SK-N-SH treated with all-trans-retinoic acid at 6 μM for 48 hours (cell line): ENCODE measurements around the gene HK2.

Experiments
- ATAC-seq: fragments of 200-7000 bp; cut with Tn5 transposase; 3 replicates; pipeline ENCODE4 v1.9.1; 2020; ENCODE audit warnings: mild to moderate bottlenecking, moderate library complexity
- ARNTL ChIP-seq: fragments of 450-650 bp; formaldehyde crosslinking; IDR thresholded peaks from 2 replicates; pipeline ENCODE4 v1.5.0; 2020; ENCODE audit warnings: low read depth, mild to moderate bottlenecking, moderate library complexity, borderline replicate concordance
- BACH2 ChIP-seq: fragments of 250-450 bp; sonication (Bioruptor Pico); IDR thresholded peaks from 2 replicates; pipeline ENCODE4 v1.9.0; 2021; ENCODE audit warnings: mild to moderate bottlenecking, borderline replicate concordance
- CSRNP3 ChIP-seq: fragments of 250-450 bp; sonication (Bioruptor Pico); IDR thresholded peaks from 2 replicates; pipeline ENCODE4 v1.5.1; 2021; ENCODE audit warnings: mild to moderate bottlenecking, moderate library complexity
- GLIS3 ChIP-seq: fragments of 250-450 bp; sonication (Bioruptor Pico); IDR thresholded peaks from 2 replicates; pipeline ENCODE4 v1.5.0; 2020; ENCODE audit warnings: mild to moderate bottlenecking, moderate library complexity
- ISL1 ChIP-seq: fragments of 250-450 bp; sonication (Bioruptor Pico); IDR thresholded peaks from 2 replicates; pipeline ENCODE4 v2.1.2; 2022; ENCODE audit warnings: mild to moderate bottlenecking, moderate library complexity
- OSR1 ChIP-seq: fragments of 250-450 bp; sonication (Bioruptor Pico); IDR thresholded peaks from 2 replicates; pipeline ENCODE4 v1.8.0; 2022; ENCODE audit warnings: moderate library complexity, mild to moderate bottlenecking, inconsistent platforms
- POU6F1 ChIP-seq: fragments of 250-450 bp; sonication (Bioruptor Pico); IDR thresholded peaks from 2 replicates; pipeline ENCODE4 v1.8.0; 2021; ENCODE audit warnings: low read depth, mild to moderate bottlenecking, moderate library complexity, borderline replicate concordance
- PPARA ChIP-seq: fragments of 250-450 bp; sonication (Bioruptor Pico); IDR thresholded peaks from 2 replicates; pipeline ENCODE4 v1.5.0; 2020; ENCODE audit warnings: mild to moderate bottlenecking, borderline replicate concordance
- RARB ChIP-seq: fragments of 250-450 bp; sonication (Bioruptor Pico); IDR thresholded peaks from 2 replicates; pipeline ENCODE4 v1.8.0; 2021; ENCODE audit warnings: mild to moderate bottlenecking, moderate library complexity
- SNAI2 ChIP-seq: fragments of 250-450 bp; sonication (Bioruptor Pico); IDR thresholded peaks from 2 replicates; pipeline ENCODE4 v1.5.0; 2020; ENCODE audit warnings: mild to moderate bottlenecking, moderate library complexity
- TCF4 ChIP-seq: fragments of 250-450 bp; sonication (Bioruptor Pico); IDR thresholded peaks from 2 replicates; pipeline ENCODE4 v1.8.0; 2021; ENCODE audit warnings: mild to moderate bottlenecking, moderate library complexity, borderline replicate concordance
- TOX ChIP-seq: fragments of 250-450 bp; sonication (Bioruptor Pico); IDR thresholded peaks from 2 replicates; pipeline ENCODE4 v1.8.0; 2021; ENCODE audit warnings: mild to moderate bottlenecking, moderate library complexity, borderline replicate concordance
- TSHZ2 ChIP-seq: fragments of 250-450 bp; sonication (Bioruptor Pico); IDR thresholded peaks from 2 replicates; pipeline ENCODE4 v1.5.0; 2020; ENCODE audit warnings: mild to moderate bottlenecking, moderate library complexity
- ZC3H10 ChIP-seq: fragments of 250-450 bp; sonication (Bioruptor Pico); IDR thresholded peaks from 2 replicates; pipeline ENCODE4 v1.5.1; 2021; ENCODE audit warnings: mild to moderate bottlenecking, moderate library complexity
- ZFP30 ChIP-seq: fragments of 450-650 bp; formaldehyde crosslinking; IDR thresholded peaks from 2 replicates; pipeline ENCODE4 v1.5.0; 2022; ENCODE audit warnings: mild to moderate bottlenecking, moderate library complexity
- ZNF70 ChIP-seq: fragments of 450-650 bp; formaldehyde crosslinking; IDR thresholded peaks from 2 replicates; pipeline ENCODE4 v1.5.0; 2020; ENCODE audit warnings: mild to moderate bottlenecking, moderate library complexity
- ZNF8 ChIP-seq: fragments of 450-650 bp; formaldehyde crosslinking; IDR thresholded peaks from 2 replicates; pipeline ENCODE4 v1.5.0; 2020; ENCODE audit warnings: mild to moderate bottlenecking, moderate library complexity
- TF ChIP-seq, protein P1 (sequence below): fragments of 250-450 bp; sonication (Bioruptor Pico); IDR thresholded peaks from 2 replicates; pipeline ENCODE4 v1.5.1; 2020; ENCODE audit warnings: low read depth, mild to moderate bottlenecking, moderate library complexity

HK2 gene

DNA sequence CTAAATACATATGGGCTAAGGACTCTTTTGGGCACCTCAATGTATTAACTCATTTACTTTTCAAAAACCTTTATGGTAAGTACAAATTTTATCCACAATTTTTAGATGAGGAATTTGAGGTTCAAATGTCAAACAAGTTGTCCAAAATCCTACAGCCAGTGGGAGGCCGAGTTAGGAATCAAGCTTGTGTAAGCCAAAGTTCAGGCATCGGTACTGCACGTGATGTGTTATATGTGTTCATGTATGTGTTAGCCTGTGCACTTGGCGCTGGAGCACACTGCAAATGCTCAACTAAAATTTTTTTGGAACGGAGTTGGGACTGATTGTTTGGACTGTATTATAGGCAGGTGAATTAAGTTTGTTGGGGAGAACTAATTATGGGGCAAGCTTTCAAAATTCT, 22.7 kb downstream of the HK2 start (continued):
- TF ChIP-seq TSHZ2 (CRISPR knock-in tag) = no peak
- TF ChIP-seq TCF4 = no peak

- no peak for TF ChIP-seq BACH2 (CRISPR knock-in tag)
- TF ChIP-seq RARB (CRISPR knock-in tag) = no peak
- TF ChIP-seq POU6F1 = no peak
- TF ChIP-seq SNAI2 (CRISPR knock-in tag) = no peak
- TF ChIP-seq GLIS3 (CRISPR knock-in tag) = no peak
- TF ChIP-seq ZFP30 = no peak
- no peak for TF ChIP-seq TSHZ2 (CRISPR knock-in tag)
- no peak for TF ChIP-seq ZNF8 (CRISPR knock-in tag)
Observed at GRCh38 chr2:74857215-74857614, 23.3 kb downstream of the HK2 start.

DNA sequence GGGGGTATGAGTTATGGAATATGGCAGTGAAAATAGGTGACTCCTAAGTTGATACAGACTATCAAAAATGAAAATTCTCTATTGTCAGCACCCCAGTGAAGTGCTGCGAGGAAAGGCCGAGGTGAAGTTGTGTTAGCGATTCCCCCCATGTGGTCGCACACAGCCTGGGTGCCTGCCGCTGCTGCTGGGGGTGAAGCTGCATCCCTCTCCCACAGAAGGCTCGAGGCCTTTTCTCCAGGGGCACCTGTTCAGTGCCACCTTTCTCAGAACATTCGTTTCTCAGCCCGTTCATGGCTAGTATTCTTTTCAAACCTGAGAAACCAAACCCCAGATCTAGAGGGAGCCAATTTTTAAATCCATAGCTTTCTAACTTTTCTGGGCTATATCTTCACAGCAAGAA, 23.8 kb downstream of the HK2 start:
- no peak for ATAC-seq
- TF ChIP-seq POU6F1 = no peak
- no peak for TF ChIP-seq OSR1
- no peak for TF ChIP-seq CSRNP3 (CRISPR knock-in tag)
- no peak for TF ChIP-seq ARNTL (CRISPR knock-in tag)
- no peak for TF ChIP-seq ISL1

More at GRCh38 chr2:74857215-74857614, 23.3 kb downstream of the HK2 start:
- ATAC-seq = no peak

GRCh38 chr2:74858281-74858680, 24.4 kb downstream of the HK2 start:
- ATAC-seq = no peak
- TF ChIP-seq ARNTL (CRISPR knock-in tag) = no peak

- no peak for ATAC-seq
- no peak for TF ChIP-seq GLIS3 (CRISPR knock-in tag)
- no peak for TF ChIP-seq OSR1
- no peak for TF ChIP-seq CSRNP3 (CRISPR knock-in tag)
- no peak for TF ChIP-seq POU6F1
- no peak for TF ChIP-seq ZNF70 (CRISPR knock-in tag)
- TF ChIP-seq ARNTL (CRISPR knock-in tag) = no peak
- TF ChIP-seq, protein P1, sequence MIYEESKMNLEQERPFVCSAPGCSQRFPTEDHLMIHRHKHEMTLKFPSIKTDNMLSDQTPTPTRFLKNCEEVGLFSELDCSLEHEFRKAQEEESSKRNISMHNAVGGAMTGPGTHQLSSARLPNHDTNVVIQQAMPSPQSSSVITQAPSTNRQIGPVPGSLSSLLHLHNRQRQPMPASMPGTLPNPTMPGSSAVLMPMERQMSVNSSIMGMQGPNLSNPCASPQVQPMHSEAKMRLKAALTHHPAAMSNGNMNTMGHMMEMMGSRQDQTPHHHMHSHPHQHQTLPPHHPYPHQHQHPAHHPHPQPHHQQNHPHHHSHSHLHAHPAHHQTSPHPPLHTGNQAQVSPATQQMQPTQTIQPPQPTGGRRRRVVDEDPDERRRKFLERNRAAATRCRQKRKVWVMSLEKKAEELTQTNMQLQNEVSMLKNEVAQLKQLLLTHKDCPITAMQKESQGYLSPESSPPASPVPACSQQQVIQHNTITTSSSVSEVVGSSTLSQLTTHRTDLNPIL (CRISPR knock-in tag) = no peak
- TF ChIP-seq BACH2 (CRISPR knock-in tag) = no peak
- TF ChIP-seq TCF4 = no peak
- TF ChIP-seq ZFP30 = no peak
- TF ChIP-seq ZNF8 (CRISPR knock-in tag) = no peak
- TF ChIP-seq ZC3H10 = no peak
- TF ChIP-seq ISL1 = no peak
- no peak for TF ChIP-seq TOX (CRISPR knock-in tag)
- TF ChIP-seq PPARA (CRISPR knock-in tag) = no peak
Observed at GRCh38 chr2:74860079-74860478, 26.2 kb downstream of the HK2 start.
